Testis (tissue), 3 donors: ENCODE data around the gene FAM237B. TPM values are rescaled to one million over a fixed set of nuclear protein-coding genes. Genes with fewer than 3 reads are reported as not detected.

Experiments
- DNase-seq: peaks from one replicate; pipeline ENCODE4 v3.0.0-alpha.2; 2019
- H3K27ac ChIP-seq, 2 donors: fragments of 200-600 bp; sonication (generic); one replicate each; pipeline ENCODE4 v1.5.1; 2019
- H3K27me3 ChIP-seq: fragments of 200-600 bp; sonication (generic); one replicate; pipeline ENCODE4 v1.5.1; 2019
- H3K36me3 ChIP-seq: fragments of 200-600 bp; sonication (generic); one replicate; pipeline ENCODE4 v1.5.1; 2017; ENCODE audit warnings: low read depth; ENCODE audit errors: missing control alignments
- H3K4me1 ChIP-seq: fragments of 200-600 bp; sonication (generic); one replicate; pipeline ENCODE4 v1.5.1; 2019
- H3K4me3 ChIP-seq, 2 donors: fragments of 200-600 bp; sonication (generic); one replicate each; pipeline ENCODE4 v1.5.1; 2017 to 2019
- H3K9me3 ChIP-seq: fragments of 200-600 bp; sonication (generic); one replicate; pipeline ENCODE4 v1.5.1; 2017
- POLR2A ChIP-seq: fragments of 450-650 bp; IDR thresholded peaks from one replicate; pipeline ENCODE4 v1.6.1; 2017; ENCODE audit warnings: antibody characterized with exemption, mild to moderate bottlenecking, moderate library complexity
- WGBS, 2 donors: methylation state at CpG; one replicate each; pipeline ENCODE4 v1.1.5; 2018; 5-methylcytosine and 5-hydroxymethylcytosine counted together
- intact Hi-C: fragments of 100-400 bp; cut with DNase I; formaldehyde crosslinking; loops from one replicate; pipeline ENCODE4 v1.15.1; 2023; ENCODE audit warnings: low total_unique reads
- polyA plus RNA-seq: library from polyadenylated mRNA; stranded (reverse); fragments of 350-450 nt; fragmentation: Illumina TruSeq; extraction: RNeasy Lipid Tissue Mini Kit (QIAGEN cat#74804); gene quantifications from one replicate; pipeline ENCODE4 v1.2.3, GENCODE V29; 2014; ENCODE audit warnings: low read depth, low replicate concordance; ENCODE audit not compliant: insufficient read depth
- total RNA-seq, 2 donors: library from RNA; depleted of rRNA; stranded (reverse); fragments of >200 nt; gene quantifications; one replicate each; pipeline ENCODE4 v1.2.3, GENCODE V29; 2016
- TF ChIP-seq, protein P1 (sequence below), 3 experiments: fragments of 450-650 bp in 2 of 3; fragments of 200-600 bp in 1 of 3; sonication (generic) in 1 of 3; IDR thresholded peaks; one replicate each; pipeline ENCODE4 v1.5.1; 2016 to 2019; ENCODE audit warnings: antibody characterized with exemption in 3 of 3, mild to moderate bottlenecking in 2 of 3, moderate library complexity in 1 of 3

The FAM237B gene
- total and polyA plus RNA-seq, 3 donors from 2014 or later = 0.17 TPM; not detected in 2

DNA sequence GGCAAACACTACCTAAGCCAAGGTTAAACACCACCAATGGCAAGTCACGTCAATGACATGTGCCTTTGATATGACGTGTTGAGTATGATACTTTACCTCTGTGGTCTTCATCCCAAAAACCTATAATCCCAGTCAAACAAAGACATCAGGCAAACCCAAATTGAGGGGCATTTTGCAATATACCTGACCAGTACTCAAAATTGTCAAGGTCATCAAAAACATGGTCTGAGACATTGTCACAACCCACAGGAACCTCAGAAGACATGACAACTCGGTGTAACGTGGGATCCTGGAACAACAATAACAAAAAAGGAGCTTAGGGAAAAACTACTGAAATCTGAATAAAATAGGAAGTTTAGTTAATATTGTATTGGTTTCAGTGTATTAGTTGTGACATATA, 7.2 kb downstream of the FAM237B start:
- Histone ChIP-seq H3K9me3 (no peaks in the 10 kb centered on the region), H3K36me3 (no peaks in the 10 kb centered on the region), H3K4me3 (no peak overlapping the region), H3K4me1 (no peaks in the 10 kb centered on the region), H3K27me3 (no peaks in the 10 kb centered on the region), H3K27ac (no peak overlapping the region)
- no peak for TF ChIP-seq POLR2A
- TF ChIP-seq, protein P1, sequence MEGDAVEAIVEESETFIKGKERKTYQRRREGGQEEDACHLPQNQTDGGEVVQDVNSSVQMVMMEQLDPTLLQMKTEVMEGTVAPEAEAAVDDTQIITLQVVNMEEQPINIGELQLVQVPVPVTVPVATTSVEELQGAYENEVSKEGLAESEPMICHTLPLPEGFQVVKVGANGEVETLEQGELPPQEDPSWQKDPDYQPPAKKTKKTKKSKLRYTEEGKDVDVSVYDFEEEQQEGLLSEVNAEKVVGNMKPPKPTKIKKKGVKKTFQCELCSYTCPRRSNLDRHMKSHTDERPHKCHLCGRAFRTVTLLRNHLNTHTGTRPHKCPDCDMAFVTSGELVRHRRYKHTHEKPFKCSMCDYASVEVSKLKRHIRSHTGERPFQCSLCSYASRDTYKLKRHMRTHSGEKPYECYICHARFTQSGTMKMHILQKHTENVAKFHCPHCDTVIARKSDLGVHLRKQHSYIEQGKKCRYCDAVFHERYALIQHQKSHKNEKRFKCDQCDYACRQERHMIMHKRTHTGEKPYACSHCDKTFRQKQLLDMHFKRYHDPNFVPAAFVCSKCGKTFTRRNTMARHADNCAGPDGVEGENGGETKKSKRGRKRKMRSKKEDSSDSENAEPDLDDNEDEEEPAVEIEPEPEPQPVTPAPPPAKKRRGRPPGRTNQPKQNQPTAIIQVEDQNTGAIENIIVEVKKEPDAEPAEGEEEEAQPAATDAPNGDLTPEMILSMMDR (IDR thresholded peaks at IDR 0.05) = no peak
- intact Hi-C loops = no loop called here
- no peak for DNase-seq
- 75 to 86% methylated on average over 4 of the region's 4 CpGs for WGBS, 2 donors

DNA sequence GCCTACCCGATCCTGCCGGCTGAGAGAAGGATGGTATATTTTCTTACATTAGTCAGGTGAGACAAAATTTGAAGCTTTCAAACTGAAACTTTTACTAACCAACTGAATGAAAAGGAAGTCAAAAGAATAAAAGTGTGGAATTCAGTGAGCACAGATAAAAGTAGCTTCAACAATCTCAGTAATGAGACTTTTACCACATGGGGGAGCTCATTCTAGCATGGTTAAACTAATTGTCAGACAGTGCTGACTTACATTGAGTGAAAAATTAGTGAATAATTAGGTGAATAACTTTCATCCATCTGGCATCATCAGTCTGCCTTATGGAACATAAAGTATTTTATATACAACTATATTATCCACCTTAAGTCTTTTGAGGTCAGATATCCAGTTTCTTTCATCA, 8.4 kb downstream of the FAM237B start:
- DNase-seq = no peak
- no peaks in the 10 kb centered on the region for H3K27me3 ChIP-seq
- intact Hi-C loops = no loop called here
- no peaks in the 10 kb centered on the region for H3K36me3 ChIP-seq
- 89 to 97% methylated on average over 2 of the region's 2 CpGs for WGBS, 2 donors
- TF ChIP-seq, protein P1 (IDR thresholded peaks at IDR 0.05) = peak in 1 of 3 experiments; percentile 24
- TF ChIP-seq POLR2A = no peak
- H3K27ac ChIP-seq = no peak overlapping the region
- H3K9me3 ChIP-seq = no peaks in the 10 kb centered on the region
- H3K4me3 ChIP-seq = no peak overlapping the region
- no peaks in the 10 kb centered on the region for H3K4me1 ChIP-seq

DNA sequence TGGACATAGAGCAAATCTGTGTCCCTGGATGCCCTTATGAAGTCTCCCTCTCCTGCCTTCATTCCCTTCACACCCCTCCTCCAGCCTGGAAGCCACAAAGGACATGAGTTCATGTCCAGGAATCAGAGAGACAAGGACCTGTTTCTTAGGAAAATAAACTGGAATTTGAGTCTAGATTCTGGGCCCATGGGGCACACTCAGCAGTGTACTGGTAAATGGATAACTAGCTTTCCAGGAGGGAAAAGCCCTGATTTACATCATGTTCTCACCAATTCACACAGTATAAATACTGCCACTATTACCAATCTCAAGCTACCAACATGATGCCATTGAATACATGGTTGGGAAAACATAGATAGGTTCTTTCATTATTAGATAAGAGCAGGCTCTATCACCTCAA, 9.9 kb downstream of the FAM237B start:
- TF ChIP-seq POLR2A = no peak
- TF ChIP-seq, protein P1 (IDR thresholded peaks at IDR 0.05) = no peak
- H3K36me3 ChIP-seq = no peaks in the 10 kb centered on the region
- H3K9me3 ChIP-seq = no peaks in the 10 kb centered on the region
- no peaks in the 10 kb centered on the region for H3K4me1 ChIP-seq
- DNase-seq = no peak
- H3K27me3 ChIP-seq = no peaks in the 10 kb centered on the region
- H3K27ac ChIP-seq = no peak overlapping the region
- H3K4me3 ChIP-seq = no peak overlapping the region
- intact Hi-C loops = no loop called here

DNA sequence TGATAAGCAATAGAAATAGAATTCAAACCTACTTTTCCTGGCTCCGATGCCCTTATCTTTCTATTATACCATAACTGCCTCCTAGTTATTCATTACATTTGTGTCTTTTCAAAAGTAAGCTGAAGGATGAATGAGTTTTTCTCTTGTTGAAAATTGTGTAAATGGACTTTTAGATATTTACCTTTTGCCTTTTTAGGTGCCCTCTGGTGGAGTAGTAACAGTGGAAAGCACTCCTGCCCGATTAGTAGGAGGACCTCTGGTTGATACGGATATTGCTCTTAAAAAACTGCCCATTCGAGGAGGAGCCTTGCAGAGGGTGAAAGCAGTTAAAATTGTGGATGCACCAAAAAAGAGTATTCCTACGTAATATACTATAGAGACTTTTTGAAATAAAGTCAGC, 11.2 kb downstream of the FAM237B start:
- no peaks in the 10 kb centered on the region for H3K27me3 ChIP-seq
- no peaks in the 10 kb centered on the region for H3K9me3 ChIP-seq
- no peak overlapping the region for H3K27ac ChIP-seq
- intact Hi-C loops = no loop called here
- DNase-seq = no peak
- no peak overlapping the region for H3K4me3 ChIP-seq
- TF ChIP-seq, protein P1 (IDR thresholded peaks at IDR 0.05) = no peak
- no peak for TF ChIP-seq POLR2A
- H3K36me3 ChIP-seq = no peaks in the 10 kb centered on the region
- no peaks in the 10 kb centered on the region for H3K4me1 ChIP-seq
- WGBS, 2 donors = 90 to 91% methylated on average over 5 of the region's 5 CpGs

DNA sequence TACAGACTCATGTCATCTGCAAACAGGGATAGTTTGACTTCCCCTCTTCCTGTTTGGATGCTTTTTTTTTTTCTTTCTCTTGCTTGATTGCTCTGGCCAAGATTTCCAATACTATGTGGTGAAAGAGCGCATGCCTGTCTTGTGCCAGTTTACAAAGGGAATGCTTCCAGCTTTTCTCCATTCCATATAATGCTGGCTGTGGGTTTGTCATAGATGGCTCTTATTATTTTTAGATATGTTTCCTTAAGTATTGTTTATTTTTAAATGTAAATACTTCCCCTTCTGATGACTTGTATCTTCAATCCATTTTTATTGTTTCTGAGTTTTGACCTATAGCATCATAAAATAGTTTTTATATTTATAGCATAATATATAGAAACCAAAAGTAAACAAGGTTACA, 17.9 kb downstream of the FAM237B start:
- Histone ChIP-seq H3K4me3 (no peak overlapping the region), H3K36me3 (no peaks in the 10 kb centered on the region), H3K27ac (no peak overlapping the region), H3K9me3 (no peaks in the 10 kb centered on the region), H3K27me3 (no peaks in the 10 kb centered on the region), H3K4me1 (no peaks in the 10 kb centered on the region)
- intact Hi-C loops = no loop called here
- 100% methylated on average over 1 of the region's 1 CpG for WGBS, 2 donors
- TF ChIP-seq POLR2A = no peak
- TF ChIP-seq, protein P1 (IDR thresholded peaks at IDR 0.05) = no peak
- DNase-seq = no peak
